ENCODE data around the gene ATRNL1.

Gene ATRNL1

DNA sequence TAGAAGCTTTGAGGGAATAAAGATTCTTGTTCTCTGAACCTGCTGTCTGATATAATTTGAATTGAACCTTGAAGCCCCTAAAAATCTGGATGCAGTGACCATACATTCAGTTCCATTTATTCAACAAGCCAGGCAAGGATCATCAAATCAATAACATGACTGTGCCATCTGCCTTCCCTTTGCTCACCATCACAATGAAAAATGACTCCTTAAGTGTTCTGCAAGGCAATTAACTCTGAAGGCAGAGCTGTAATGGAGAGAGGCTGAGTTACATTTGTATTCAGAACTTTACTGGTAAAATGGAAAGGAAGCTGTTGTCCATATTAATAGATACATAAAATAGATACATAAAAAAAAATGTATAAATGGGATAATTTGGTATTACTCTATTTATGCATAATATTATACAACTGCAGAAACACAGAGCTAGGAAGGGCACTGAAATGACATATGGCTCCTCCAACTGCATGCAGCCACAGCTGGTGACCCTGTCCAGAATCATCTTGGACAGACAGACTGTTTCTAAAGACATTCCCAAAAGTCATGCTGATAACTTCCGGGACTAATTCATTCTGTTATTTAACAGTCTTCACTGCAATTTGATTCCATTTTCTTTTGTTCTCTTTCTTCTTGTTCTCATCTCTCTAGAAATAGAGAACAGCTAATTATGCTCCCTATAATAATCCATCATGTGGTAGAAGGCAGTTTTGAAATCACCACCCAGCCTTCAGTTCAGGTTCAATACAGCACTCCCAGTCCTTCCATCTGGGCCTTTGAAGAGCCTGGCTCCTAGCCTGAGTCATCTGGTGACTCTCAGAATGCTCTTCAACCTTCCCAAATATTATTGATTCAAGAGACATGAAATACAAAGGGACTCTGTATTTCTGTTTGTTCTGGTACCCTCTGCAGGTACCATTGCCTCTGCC is 767.3 kb downstream of the ATRNL1 start:
- no peak for DNase-seq

GRCh38 chr10:115861455-115861854 is 768.3 kb downstream of the ATRNL1 start:
- DNase-seq: no peak

GRCh38 chr10:115861864-115862263 is 768.7 kb downstream of the ATRNL1 start:
- no peak for DNase-seq

DNA sequence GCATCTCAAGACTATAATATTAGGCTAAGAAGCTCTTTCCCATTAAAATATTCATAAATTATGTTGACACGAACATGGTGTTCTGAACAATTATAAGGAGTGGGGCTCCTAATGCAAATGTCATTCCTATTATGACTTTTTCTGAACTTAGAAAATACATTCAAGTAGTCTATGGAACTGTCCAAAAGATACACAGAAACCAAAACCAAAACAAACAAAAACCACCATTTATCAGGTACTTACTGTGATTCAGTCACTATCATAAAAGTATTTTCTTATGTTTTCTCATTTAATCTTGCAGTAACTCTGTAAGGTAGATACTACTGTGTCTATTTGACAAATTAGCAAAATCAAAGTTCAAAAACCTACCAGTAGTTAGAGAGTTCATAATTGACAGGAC is 773.0 kb downstream of the ATRNL1 start:
- no peak for DNase-seq

DNA sequence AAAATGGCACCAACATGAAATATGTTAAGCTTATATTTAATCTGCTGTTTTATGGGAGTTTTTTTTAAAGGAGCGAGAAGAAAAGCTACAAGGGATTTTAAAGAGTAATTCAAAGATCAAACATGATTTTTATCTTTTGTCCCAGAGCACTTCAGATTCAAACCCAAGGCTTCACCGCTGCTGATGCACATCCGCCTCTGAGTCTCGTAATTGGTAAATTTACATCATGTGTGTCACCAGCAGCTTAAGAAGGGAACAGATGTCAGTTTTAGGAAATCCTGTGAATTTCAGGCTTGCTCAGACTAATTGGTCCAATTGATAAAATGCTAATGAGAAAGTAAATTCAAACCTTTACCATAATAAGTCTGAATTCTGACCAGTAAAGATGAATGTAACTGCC is 773.5 kb downstream of the ATRNL1 start:
- DNase-seq: no peak

- DNase-seq: no peak
Measured at GRCh38 chr10:115867305-115867704, 774.1 kb downstream of the ATRNL1 start.

- no peak for DNase-seq
Measured at GRCh38 chr10:115871855-115872254, 778.7 kb downstream of the ATRNL1 start.

- no peak for DNase-seq
Measured at GRCh38 chr10:115875172-115875571, 782.0 kb downstream of the ATRNL1 start.

- DNase-seq: no peak
Measured at GRCh38 chr10:115879372-115880089, 786.4 kb downstream of the ATRNL1 start.

DNA sequence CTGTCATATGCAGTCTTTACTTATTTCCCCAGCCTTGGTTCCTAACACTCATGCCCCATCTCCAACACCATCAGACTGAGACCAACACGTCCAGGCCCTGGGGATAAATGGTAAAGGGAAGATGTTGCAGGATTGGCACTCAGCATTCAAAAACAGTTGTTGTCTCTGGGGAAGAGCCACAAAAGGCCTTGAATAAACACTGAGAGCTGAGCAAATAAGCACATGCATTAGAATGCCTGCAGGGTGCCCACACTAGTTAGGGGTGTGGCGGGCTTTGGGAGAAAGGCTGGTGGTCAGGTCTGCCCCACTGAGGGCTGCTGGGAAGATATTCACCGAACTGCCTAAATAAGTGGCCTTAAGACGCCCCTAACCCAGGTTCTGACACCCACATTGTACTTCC is 788.9 kb downstream of the ATRNL1 start:
- no peak for DNase-seq

- no peak for DNase-seq
Measured at GRCh38 chr10:115883372-115883771, 790.2 kb downstream of the ATRNL1 start.

DNA sequence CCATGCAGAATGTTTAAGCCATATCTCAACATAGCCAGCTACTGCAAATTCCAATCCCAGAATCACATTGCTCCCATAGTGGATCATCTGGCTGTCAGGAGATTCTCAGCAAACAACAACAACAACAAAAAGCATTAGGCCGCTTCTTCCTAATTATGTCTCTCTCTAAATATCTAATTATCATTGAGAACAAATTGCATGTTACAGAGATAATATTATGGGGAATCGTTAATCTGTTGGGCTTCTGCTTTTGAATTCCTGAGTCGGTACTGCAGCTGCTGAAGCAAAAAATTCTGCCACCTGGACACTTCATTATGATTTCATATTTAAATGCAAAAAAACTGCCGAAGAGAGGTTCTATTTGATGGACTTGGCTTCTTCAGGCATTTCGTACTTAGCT is 791.2 kb downstream of the ATRNL1 start:
- DNase-seq: no peak

- no peak for DNase-seq
Measured at GRCh38 chr10:115895166-115895565, 802.0 kb downstream of the ATRNL1 start.

DNA sequence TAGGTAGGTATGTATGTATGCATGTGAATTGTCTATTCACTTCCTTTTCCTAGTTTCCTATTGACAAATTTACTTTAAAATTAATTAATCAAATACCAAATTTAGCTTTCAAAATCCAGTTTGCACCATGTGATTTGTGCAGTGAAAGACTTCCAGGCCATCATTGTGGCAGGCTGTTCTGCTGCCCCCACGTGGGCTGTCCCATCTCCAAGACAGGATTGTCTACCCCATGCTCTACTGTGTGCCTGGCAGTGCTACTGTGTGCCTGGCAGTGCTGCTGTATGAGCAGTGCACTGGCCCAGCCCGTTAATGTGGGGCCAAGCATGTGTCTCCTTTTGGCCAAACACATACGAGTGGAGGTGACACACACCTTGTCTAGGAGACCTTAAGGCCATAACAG is 805.1 kb downstream of the ATRNL1 start:
- DNase-seq: no peak

- DNase-seq: no peak
Measured at GRCh38 chr10:115902596-115902995, 809.4 kb downstream of the ATRNL1 start.

DNA sequence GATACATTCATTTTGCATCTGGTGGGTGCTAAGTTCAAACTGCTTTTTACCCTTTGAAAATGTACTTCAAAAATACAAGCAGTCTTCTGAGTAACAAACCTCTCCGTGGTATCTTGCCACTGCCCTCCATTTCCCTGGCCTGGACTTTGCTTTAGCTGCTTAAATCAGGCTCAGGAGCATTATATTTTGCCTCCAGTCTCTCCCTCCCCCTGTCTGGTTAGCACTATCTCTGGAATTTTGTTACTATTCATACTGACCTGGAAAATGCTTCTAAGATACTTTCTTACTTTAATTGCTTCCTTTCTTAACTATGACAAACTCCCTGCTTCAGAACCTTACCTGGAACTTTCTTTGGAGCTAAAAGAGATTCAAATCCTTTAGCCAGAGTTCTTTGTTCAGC is 810.0 kb downstream of the ATRNL1 start:
- DNase-seq: no peak

GRCh38 chr10:115903845-115904244 is 810.7 kb downstream of the ATRNL1 start:
- no peak for DNase-seq

- no peak for DNase-seq
Measured at GRCh38 chr10:115909037-115909436, 815.9 kb downstream of the ATRNL1 start.

GRCh38 chr10:115909962-115910731 is 817.0 kb downstream of the ATRNL1 start:
- DNase-seq: no peak

- no peak for DNase-seq
Measured at GRCh38 chr10:115914475-115914874, 821.3 kb downstream of the ATRNL1 start.

- DNase-seq: no peak
Measured at GRCh38 chr10:115915429-115915828, 822.3 kb downstream of the ATRNL1 start.

- DNase-seq: no peak
Measured at GRCh38 chr10:115918812-115919211, 825.6 kb downstream of the ATRNL1 start.

DNA sequence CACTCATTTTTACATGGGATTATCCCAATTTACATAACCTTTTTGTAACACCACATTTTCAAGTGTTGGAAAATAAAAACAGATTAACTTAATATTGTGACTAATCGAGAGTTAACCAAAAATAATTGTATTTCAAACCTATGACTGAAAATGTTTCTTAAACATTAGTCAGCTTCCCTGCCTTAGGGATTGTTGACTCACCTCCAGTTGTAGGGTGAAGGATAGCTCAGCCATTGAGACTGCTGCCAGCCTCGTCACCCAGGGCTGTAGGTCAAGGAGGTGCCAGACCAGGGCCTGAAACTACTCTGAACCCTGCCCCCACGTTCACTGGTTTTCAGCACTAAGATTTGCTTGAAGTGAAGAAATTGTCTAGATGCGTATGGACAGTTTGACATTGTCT is 828.6 kb downstream of the ATRNL1 start:
- DNase-seq: no peak

Measured in activated CD4-positive, CD25-positive, alpha-beta regulatory T cell treated with anti-CD3 and anti-CD28 coated beads, Interleukin-2, amount 50 U/mL, for 72 hours (primary cell).